ENCODE measurements around the gene RFWD3.

Gene RFWD3

GRCh38 chr16:74608381-74608780 lies 58.3 kb downstream of the RFWD3 start:
- TF ChIP-seq CTCF (IDR thresholded peaks at IDR 0.05): no peak
- Mint-ChIP-seq H3K4me1 (peaks cover 47% of the 10 kb centered on the region), H3K27me3 (ENCODE audit: low read depth, poor library complexity) (no peaks in the 10 kb centered on the region), H3K4me3 (no peak overlapping the region), H3K9me3 (peaks cover 2% of the 10 kb centered on the region), H3K36me3 (ENCODE audit: low read depth) (peaks cover 6% of the 10 kb centered on the region), H3K27ac (no peak overlapping the region)
- DNase-seq: no peak

DNA sequence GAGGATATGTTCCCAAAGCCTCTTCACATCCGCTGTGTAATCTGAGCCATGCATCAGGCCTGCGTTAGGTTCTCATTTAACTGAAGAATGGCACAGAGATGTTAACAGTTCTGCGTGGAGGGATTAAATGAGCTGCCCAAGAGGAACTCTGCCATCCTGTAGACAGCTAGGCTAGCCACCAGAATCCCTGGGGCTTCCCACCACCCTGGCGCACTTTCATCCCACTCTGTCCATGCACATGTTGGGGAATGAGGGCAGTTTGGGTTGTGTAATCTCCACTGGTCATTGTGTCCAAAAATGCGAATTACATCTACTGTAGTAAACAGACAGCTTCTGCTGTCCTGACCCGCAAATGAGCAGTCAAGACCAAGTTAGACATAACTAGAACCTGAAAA lies 58.7 kb downstream of the RFWD3 start:
- DNase-seq: peak; percentile 19

DNA sequence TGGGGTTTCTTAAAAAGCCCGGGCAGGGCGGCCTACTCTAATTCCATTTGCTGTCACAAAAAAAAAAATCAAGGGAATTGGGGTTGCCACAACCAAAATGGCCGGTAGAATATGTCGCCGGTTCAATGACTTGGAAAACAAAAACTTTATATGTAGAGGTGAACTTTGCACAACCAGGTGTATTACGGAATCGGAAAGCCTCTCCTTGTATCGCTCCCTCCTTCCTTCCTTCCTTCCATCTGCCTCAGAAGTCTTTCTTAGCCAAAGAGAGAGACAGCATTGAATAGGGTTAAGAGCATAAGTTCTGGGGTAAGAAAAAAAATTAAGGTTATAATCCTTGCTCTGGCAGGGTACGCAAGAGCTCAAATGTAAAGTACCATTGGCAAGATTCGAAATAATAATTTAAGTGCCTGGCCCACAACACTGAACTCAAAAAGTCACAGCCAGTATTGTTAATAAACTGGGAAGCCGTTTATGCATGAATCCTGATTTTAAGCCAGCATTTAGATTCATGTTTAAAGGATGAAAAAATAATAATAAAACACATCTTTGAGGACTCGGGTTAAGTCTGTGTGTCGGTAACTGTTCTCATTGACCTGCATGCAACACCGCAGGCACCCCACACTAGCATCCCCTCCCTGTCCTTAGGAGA lies 59.2 kb downstream of the RFWD3 start:
- TF ChIP-seq CTCF (IDR thresholded peaks at IDR 0.05): no peak
- peak overlapping the region; percentile 98 for H3K4me3 Mint-ChIP-seq
- H3K4me1 Mint-ChIP-seq: peaks cover 44% of the 10 kb centered on the region
- H3K36me3 Mint-ChIP-seq (ENCODE audit: low read depth): peaks cover 11% of the 10 kb centered on the region
- no peaks in the 10 kb centered on the region for H3K27me3 Mint-ChIP-seq (ENCODE audit: low read depth, poor library complexity)
- H3K27ac Mint-ChIP-seq: peak overlapping the region; percentile 70
- DNase-seq: no peak
- H3K9me3 Mint-ChIP-seq: peaks cover 2% of the 10 kb centered on the region

More for the DNA sequence above, 58.7 kb downstream of the RFWD3 start:
- H3K27ac Mint-ChIP-seq: peak overlapping the region; percentile 71
- no peaks in the 10 kb centered on the region for H3K27me3 Mint-ChIP-seq (ENCODE audit: low read depth, poor library complexity)
- peaks cover 7% of the 10 kb centered on the region for H3K36me3 Mint-ChIP-seq (ENCODE audit: low read depth)
- peaks cover 2% of the 10 kb centered on the region for H3K9me3 Mint-ChIP-seq
- H3K4me1 Mint-ChIP-seq: peaks cover 48% of the 10 kb centered on the region
- no peak for TF ChIP-seq CTCF (IDR thresholded peaks at IDR 0.05)
- peak overlapping the region; percentile 98 for H3K4me3 Mint-ChIP-seq

- DNase-seq: peak; percentile 93
Measured at GRCh38 chr16:74606521-74607309, 60.0 kb downstream of the RFWD3 start, which contains the start of gene GLG1. Gene GLG1, minus strand, starts transcription at chr16:74607114. Its CDS starts 20 bp downstream, at chr16:74607094.

DNA sequence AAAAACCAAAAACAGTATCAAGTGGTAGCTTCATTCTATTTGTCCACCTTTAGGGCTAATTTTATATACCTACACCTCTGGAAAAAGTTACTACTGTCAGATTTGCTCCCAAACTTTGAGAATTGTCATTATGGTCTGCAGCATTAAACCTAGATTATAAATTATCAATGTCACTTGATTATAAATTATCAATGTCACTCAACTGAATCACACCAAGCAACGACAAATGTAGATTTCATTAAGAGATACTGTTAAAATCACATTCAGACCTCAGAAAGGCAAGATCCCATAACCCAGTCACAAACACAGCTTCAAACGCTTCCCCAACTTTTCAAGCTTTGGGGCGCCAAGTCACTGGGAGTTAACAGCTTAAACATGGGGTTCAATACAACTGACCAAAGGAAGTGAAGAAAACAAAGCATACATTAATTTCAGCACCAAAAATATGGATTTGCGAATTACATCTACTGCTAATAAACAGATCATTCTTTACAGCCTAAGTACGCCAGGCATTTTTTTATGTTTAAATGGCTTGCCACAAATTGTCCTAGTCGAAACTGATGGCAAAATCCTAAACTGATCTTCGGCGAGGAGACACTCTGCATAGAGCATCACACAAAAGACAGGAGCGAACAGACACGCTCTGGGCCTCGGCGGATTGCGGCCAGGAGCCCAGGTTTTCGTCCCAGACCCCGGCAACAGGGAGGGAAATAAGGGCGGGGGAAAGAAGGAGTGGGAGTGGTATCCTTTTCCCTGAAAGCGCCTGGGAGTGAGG lies 60.7 kb downstream of the RFWD3 start:
- Mint-ChIP-seq H3K36me3 (ENCODE audit: low read depth) (peaks cover 16% of the 10 kb centered on the region), H3K4me3 (peak overlapping the region; percentile 98), H3K4me1 (peaks cover 43% of the 10 kb centered on the region), H3K27me3 (ENCODE audit: low read depth, poor library complexity) (no peaks in the 10 kb centered on the region), H3K9me3 (peaks cover 2% of the 10 kb centered on the region), H3K27ac (peak overlapping the region; percentile 99)
- DNase-seq: no peak
- TF ChIP-seq CTCF (IDR thresholded peaks at IDR 0.05): no peak

More at GRCh38 chr16:74606521-74607309, 60.0 kb downstream of the RFWD3 start, which contains the start of gene GLG1:
- Mint-ChIP-seq H3K4me3 (peak within 1 kb of the TSS; percentile 98), H3K27ac (peak within 1 kb of the TSS; percentile 99), H3K9me3 (peaks cover 2% of the 10 kb centered on the region), H3K27me3 (ENCODE audit: low read depth, poor library complexity) (no peaks in the 10 kb centered on the region), H3K4me1 (peaks cover 43% of the 10 kb centered on the region), H3K36me3 (ENCODE audit: low read depth) (peaks cover 11% of the 10 kb centered on the region)
- no peak for TF ChIP-seq CTCF (IDR thresholded peaks at IDR 0.05)
